ENCODE data around the gene PDE3B. TPM values are rescaled to one million over a fixed set of nuclear protein-coding genes. Genes with fewer than 3 reads are reported as not detected.
A peak's percentile ranks its signal among the peaks of the same experiment; 100 is the strongest.
"Not testable (repeated sequence)": the region's sequence is repeated elsewhere in the genome, so short reads cannot be mapped to it uniquely, and the experiment has no call there.

The PDE3B gene
- total RNA-seq, 1 experiment from 2014 or later: not detected

- DNase-seq (ENCODE audit: low read depth): no peak
These were observed 1.8 kb upstream of the PDE3B start for GRCh38 chr11:14641801-14642200.

- DNase-seq (ENCODE audit: low read depth): no peak
These were observed 1.2 kb upstream of the PDE3B start for GRCh38 chr11:14642453-14642852.

GRCh38 chr11:14642873-14643696 is 519 bp upstream of the PDE3B start:
- no peak for DNase-seq (ENCODE audit: low read depth)

- peak; percentile 4 for DNase-seq (ENCODE audit: low read depth)
These were observed 816 bp downstream of the PDE3B start for GRCh38 chr11:14644226-14645014.

GRCh38 chr11:14645015-14645912 is 1.7 kb downstream of the PDE3B start:
- DNase-seq (ENCODE audit: low read depth): peak; percentile 10

GRCh38 chr11:14645985-14646900 is 2.6 kb downstream of the PDE3B start:
- no peak for DNase-seq (ENCODE audit: low read depth)

- no peak for DNase-seq (ENCODE audit: low read depth)
These were observed 6.5 kb downstream of the PDE3B start for GRCh38 chr11:14650064-14650463.

- no peak for DNase-seq (ENCODE audit: low read depth)
These were observed 9.5 kb downstream of the PDE3B start for GRCh38 chr11:14653090-14653489.

GRCh38 chr11:14655435-14655834 is 11.8 kb downstream of the PDE3B start:
- DNase-seq (ENCODE audit: low read depth): no peak

- DNase-seq (ENCODE audit: low read depth): no peak
These were observed 13.2 kb downstream of the PDE3B start for GRCh38 chr11:14656536-14657457.

- no peak for DNase-seq (ENCODE audit: low read depth)
These were observed 14.2 kb downstream of the PDE3B start for GRCh38 chr11:14657841-14658240.

GRCh38 chr11:14664926-14665325 is 21.3 kb downstream of the PDE3B start:
- DNase-seq (ENCODE audit: low read depth): not testable (repeated sequence)

- not testable (repeated sequence) for DNase-seq (ENCODE audit: low read depth)
These were observed 23.7 kb downstream of the PDE3B start for GRCh38 chr11:14667329-14667728.

- DNase-seq (ENCODE audit: low read depth): no peak
These were observed 25.2 kb downstream of the PDE3B start for GRCh38 chr11:14668731-14669301.

GRCh38 chr11:14669499-14669898 is 25.9 kb downstream of the PDE3B start:
- DNase-seq (ENCODE audit: low read depth): no peak

- no peak for DNase-seq (ENCODE audit: low read depth)
These were observed 26.4 kb downstream of the PDE3B start for GRCh38 chr11:14669958-14670357.

- DNase-seq (ENCODE audit: low read depth): no peak
These were observed 29.0 kb downstream of the PDE3B start for GRCh38 chr11:14672635-14673034.

GRCh38 chr11:14673421-14673820 is 29.8 kb downstream of the PDE3B start:
- no peak for DNase-seq (ENCODE audit: low read depth)

GRCh38 chr11:14673824-14674405 is 30.3 kb downstream of the PDE3B start:
- no peak for DNase-seq (ENCODE audit: low read depth)
